Measurements from ENCODE around the gene AKAP3.
A peak's percentile ranks its signal among the peaks of the same experiment; 100 is the strongest.

GRCh38 chr12:4653257-4653656, 4.4 kb upstream of the AKAP3 start:
- TF ChIP-seq CTCF (conservative IDR thresholded peaks at IDR 0.05; ENCODE audit: low read depth in 2 of 2) (peak in 1 of 2 experiments; percentile 28; a peak in 1 of 4 replicates), POLR2AphosphoS5 (IDR thresholded peaks at IDR 0.05; ENCODE audit: low read depth) (no peak), ZNF331 (CRISPR knock-in tag; IDR thresholded peaks at IDR 0.05; ENCODE audit: low read depth) (no peak), EZH2phosphoT487 (IDR thresholded peaks at IDR 0.05; ENCODE audit: unreplicated experiment) (no peak), EZH2 (IDR thresholded peaks at IDR 0.05; ENCODE audit: low read depth, unreplicated experiment) (no peak), REST (IDR thresholded peaks at IDR 0.05; ENCODE audit: unreplicated experiment) (no peak), CREB1 (CRISPR knock-in tag; IDR thresholded peaks at IDR 0.05; ENCODE audit: low read depth) (no peak)
